Thyroid gland (tissue), 4 donors: Measurements from ENCODE around the gene PWWP2A.

Experiments used
- POLR2A ChIP-seq, 2 donors: fragments of 450-650 bp; IDR thresholded peaks; one replicate each; pipeline ENCODE4 v1.6.1; 2017; ENCODE audit warnings: antibody characterized with exemption in 2 of 2, mild to moderate bottlenecking in 2 of 2, moderate library complexity in 1 of 2
- TF ChIP-seq, protein P1 (sequence below), 6 experiments: fragments of 200-600 bp in 3 of 6; fragments of 450-650 bp in 3 of 6; sonication (generic) in 3 of 6; IDR thresholded peaks; one replicate each; pipeline ENCODE4 v1.5.1; 2016 to 2019; ENCODE audit warnings: antibody characterized with exemption in 6 of 6, mild to moderate bottlenecking in 2 of 6, inconsistent platforms in 1 of 6, moderate library complexity in 1 of 6

DNA sequence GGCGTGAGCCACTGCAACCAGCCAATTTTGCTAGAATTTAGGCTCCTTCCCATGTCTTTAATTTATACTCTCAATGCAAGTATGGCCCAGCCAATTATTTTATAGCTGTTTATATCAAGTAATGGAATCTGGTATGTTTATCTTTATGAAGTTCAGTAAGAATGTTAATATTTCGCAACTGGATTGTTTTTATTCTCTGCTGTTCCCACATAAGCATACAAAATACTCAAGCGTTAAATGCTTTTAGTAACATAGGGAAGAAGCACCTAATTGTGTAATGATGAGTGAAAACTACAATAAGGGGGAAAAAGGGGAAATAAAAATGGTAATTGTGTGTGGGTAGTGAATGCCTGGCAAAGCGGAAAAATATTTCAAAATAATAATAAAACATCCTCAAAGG, 21.3 kb downstream of the PWWP2A start:
- TF ChIP-seq, protein P1, sequence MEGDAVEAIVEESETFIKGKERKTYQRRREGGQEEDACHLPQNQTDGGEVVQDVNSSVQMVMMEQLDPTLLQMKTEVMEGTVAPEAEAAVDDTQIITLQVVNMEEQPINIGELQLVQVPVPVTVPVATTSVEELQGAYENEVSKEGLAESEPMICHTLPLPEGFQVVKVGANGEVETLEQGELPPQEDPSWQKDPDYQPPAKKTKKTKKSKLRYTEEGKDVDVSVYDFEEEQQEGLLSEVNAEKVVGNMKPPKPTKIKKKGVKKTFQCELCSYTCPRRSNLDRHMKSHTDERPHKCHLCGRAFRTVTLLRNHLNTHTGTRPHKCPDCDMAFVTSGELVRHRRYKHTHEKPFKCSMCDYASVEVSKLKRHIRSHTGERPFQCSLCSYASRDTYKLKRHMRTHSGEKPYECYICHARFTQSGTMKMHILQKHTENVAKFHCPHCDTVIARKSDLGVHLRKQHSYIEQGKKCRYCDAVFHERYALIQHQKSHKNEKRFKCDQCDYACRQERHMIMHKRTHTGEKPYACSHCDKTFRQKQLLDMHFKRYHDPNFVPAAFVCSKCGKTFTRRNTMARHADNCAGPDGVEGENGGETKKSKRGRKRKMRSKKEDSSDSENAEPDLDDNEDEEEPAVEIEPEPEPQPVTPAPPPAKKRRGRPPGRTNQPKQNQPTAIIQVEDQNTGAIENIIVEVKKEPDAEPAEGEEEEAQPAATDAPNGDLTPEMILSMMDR (IDR thresholded peaks at IDR 0.05): no peak
- TF ChIP-seq POLR2A (IDR thresholded peaks at IDR 0.05): no peak
